ENCODE data around the gene FGF12.

DNA sequence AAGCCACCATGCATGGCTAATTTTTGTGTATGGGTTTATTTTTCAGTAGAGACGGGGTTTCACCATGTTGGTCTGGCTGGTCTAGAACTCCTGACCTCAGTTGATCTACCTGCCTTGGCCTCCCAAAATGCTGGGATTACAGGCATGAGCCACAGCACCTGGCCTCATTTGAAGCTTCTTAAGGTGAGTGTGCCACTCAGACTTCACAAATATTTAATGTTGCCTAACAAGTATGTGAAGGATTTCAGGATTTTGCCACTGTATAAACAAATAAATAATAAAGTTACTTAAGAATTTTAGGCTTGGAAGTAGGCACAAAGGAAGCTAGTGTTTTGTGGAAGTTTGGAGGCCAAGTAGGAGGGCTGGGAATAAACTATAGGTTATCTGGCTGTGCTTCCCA, 73.5 kb downstream of the FGF12 start:
- TF ChIP-seq, protein P1, sequence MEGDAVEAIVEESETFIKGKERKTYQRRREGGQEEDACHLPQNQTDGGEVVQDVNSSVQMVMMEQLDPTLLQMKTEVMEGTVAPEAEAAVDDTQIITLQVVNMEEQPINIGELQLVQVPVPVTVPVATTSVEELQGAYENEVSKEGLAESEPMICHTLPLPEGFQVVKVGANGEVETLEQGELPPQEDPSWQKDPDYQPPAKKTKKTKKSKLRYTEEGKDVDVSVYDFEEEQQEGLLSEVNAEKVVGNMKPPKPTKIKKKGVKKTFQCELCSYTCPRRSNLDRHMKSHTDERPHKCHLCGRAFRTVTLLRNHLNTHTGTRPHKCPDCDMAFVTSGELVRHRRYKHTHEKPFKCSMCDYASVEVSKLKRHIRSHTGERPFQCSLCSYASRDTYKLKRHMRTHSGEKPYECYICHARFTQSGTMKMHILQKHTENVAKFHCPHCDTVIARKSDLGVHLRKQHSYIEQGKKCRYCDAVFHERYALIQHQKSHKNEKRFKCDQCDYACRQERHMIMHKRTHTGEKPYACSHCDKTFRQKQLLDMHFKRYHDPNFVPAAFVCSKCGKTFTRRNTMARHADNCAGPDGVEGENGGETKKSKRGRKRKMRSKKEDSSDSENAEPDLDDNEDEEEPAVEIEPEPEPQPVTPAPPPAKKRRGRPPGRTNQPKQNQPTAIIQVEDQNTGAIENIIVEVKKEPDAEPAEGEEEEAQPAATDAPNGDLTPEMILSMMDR (CRISPR knock-in tag; IDR thresholded peaks at IDR 0.05), result no peak
- TF ChIP-seq, protein P2, sequence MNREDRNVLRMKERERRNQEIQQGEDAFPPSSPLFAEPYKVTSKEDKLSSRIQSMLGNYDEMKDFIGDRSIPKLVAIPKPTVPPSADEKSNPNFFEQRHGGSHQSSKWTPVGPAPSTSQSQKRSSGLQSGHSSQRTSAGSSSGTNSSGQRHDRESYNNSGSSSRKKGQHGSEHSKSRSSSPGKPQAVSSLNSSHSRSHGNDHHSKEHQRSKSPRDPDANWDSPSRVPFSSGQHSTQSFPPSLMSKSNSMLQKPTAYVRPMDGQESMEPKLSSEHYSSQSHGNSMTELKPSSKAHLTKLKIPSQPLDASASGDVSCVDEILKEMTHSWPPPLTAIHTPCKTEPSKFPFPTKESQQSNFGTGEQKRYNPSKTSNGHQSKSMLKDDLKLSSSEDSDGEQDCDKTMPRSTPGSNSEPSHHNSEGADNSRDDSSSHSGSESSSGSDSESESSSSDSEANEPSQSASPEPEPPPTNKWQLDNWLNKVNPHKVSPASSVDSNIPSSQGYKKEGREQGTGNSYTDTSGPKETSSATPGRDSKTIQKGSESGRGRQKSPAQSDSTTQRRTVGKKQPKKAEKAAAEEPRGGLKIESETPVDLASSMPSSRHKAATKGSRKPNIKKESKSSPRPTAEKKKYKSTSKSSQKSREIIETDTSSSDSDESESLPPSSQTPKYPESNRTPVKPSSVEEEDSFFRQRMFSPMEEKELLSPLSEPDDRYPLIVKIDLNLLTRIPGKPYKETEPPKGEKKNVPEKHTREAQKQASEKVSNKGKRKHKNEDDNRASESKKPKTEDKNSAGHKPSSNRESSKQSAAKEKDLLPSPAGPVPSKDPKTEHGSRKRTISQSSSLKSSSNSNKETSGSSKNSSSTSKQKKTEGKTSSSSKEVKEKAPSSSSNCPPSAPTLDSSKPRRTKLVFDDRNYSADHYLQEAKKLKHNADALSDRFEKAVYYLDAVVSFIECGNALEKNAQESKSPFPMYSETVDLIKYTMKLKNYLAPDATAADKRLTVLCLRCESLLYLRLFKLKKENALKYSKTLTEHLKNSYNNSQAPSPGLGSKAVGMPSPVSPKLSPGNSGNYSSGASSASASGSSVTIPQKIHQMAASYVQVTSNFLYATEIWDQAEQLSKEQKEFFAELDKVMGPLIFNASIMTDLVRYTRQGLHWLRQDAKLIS (CRISPR knock-in tag; IDR thresholded peaks at IDR 0.05), result no peak
- TF ChIP-seq, protein P3, sequence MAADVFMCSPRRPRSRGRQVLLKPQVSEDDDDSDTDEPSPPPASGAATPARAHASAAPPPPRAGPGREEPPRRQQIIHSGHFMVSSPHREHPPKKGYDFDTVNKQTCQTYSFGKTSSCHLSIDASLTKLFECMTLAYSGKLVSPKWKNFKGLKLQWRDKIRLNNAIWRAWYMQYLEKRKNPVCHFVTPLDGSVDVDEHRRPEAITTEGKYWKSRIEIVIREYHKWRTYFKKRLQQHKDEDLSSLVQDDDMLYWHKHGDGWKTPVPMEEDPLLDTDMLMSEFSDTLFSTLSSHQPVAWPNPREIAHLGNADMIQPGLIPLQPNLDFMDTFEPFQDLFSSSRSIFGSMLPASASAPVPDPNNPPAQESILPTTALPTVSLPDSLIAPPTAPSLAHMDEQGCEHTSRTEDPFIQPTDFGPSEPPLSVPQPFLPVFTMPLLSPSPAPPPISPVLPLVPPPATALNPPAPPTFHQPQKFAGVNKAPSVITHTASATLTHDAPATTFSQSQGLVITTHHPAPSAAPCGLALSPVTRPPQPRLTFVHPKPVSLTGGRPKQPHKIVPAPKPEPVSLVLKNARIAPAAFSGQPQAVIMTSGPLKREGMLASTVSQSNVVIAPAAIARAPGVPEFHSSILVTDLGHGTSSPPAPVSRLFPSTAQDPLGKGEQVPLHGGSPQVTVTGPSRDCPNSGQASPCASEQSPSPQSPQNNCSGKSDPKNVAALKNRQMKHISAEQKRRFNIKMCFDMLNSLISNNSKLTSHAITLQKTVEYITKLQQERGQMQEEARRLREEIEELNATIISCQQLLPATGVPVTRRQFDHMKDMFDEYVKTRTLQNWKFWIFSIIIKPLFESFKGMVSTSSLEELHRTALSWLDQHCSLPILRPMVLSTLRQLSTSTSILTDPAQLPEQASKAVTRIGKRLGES (CRISPR knock-in tag; IDR thresholded peaks at IDR 0.05; ENCODE audit: borderline replicate concordance), result no peak
- TF ChIP-seq, protein P4, sequence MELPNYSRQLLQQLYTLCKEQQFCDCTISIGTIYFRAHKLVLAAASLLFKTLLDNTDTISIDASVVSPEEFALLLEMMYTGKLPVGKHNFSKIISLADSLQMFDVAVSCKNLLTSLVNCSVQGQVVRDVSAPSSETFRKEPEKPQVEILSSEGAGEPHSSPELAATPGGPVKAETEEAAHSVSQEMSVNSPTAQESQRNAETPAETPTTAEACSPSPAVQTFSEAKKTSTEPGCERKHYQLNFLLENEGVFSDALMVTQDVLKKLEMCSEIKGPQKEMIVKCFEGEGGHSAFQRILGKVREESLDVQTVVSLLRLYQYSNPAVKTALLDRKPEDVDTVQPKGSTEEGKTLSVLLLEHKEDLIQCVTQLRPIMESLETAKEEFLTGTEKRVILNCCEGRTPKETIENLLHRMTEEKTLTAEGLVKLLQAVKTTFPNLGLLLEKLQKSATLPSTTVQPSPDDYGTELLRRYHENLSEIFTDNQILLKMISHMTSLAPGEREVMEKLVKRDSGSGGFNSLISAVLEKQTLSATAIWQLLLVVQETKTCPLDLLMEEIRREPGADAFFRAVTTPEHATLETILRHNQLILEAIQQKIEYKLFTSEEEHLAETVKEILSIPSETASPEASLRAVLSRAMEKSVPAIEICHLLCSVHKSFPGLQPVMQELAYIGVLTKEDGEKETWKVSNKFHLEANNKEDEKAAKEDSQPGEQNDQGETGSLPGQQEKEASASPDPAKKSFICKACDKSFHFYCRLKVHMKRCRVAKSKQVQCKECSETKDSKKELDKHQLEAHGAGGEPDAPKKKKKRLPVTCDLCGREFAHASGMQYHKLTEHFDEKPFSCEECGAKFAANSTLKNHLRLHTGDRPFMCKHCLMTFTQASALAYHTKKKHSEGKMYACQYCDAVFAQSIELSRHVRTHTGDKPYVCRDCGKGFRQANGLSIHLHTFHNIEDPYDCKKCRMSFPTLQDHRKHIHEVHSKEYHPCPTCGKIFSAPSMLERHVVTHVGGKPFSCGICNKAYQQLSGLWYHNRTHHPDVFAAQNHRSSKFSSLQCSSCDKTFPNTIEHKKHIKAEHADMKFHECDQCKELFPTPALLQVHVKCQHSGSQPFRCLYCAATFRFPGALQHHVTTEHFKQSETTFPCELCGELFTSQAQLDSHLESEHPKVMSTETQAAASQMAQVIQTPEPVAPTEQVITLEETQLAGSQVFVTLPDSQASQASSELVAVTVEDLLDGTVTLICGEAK (IDR thresholded peaks at IDR 0.05), result no peak
- TF ChIP-seq, protein P4 (CRISPR knock-in tag; IDR thresholded peaks at IDR 0.05), result no peak
- no peak for TF ChIP-seq CEBPB (IDR thresholded peaks at IDR 0.05; ENCODE audit: borderline replicate concordance, low read depth, low read length)
- no peak for TF ChIP-seq NFYB (CRISPR knock-in tag; IDR thresholded peaks at IDR 0.05)
- no peak for TF ChIP-seq ZFX (CRISPR knock-in tag; IDR thresholded peaks at IDR 0.05; ENCODE audit: low read depth)
- TF ChIP-seq, protein P5, sequence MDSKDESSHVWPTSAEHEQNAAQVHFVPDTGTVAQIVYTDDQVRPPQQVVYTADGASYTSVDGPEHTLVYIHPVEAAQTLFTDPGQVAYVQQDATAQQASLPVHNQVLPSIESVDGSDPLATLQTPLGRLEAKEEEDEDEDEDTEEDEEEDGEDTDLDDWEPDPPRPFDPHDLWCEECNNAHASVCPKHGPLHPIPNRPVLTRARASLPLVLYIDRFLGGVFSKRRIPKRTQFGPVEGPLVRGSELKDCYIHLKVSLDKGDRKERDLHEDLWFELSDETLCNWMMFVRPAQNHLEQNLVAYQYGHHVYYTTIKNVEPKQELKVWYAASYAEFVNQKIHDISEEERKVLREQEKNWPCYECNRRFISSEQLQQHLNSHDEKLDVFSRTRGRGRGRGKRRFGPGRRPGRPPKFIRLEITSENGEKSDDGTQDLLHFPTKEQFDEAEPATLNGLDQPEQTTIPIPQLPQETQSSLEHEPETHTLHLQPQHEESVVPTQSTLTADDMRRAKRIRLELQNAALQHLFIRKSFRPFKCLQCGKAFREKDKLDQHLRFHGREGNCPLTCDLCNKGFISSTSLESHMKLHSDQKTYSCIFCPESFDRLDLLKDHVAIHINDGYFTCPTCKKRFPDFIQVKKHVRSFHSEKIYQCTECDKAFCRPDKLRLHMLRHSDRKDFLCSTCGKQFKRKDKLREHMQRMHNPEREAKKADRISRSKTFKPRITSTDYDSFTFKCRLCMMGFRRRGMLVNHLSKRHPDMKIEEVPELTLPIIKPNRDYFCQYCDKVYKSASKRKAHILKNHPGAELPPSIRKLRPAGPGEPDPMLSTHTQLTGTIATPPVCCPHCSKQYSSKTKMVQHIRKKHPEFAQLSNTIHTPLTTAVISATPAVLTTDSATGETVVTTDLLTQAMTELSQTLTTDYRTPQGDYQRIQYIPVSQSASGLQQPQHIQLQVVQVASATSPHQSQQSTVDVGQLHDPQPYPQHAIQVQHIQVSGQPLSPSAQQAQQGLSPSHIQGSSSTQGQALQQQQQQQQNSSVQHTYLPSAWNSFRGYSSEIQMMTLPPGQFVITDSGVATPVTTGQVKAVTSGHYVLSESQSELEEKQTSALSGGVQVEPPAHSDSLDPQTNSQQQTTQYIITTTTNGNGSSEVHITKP (CRISPR knock-in tag; IDR thresholded peaks at IDR 0.05; ENCODE audit: low read depth), result no peak
- TF ChIP-seq CHCHD3 (CRISPR knock-in tag; IDR thresholded peaks at IDR 0.05), result no peak

Data from HepG2 (cell line).